Endothelial cell of umbilical vein (primary cell): ENCODE measurements around the gene SPATA2L. TPM values are rescaled to one million over a fixed set of nuclear protein-coding genes. Genes with fewer than 3 reads are reported as not detected.
A peak's percentile ranks its signal among the peaks of the same experiment; 100 is the strongest.

ENCODE experiments used
- BruUV-seq: library from RNA; stranded (reverse); fragments of 400-500 nt; replicated peaks from 2 replicates; lab custom pipeline; 2021; lab: Mats Ljungman, UMichigan
- CTCF ChIA-PET: fragments of 300-600, 350-600 bp; sonication (Branson Sonifier 250); formaldehyde crosslinking; loops from one replicate; lab custom pipeline; 2021; ENCODE audit warnings: antibody characterized with exemption, inconsistent platforms; lab: Charles Lee
- POLR2A ChIA-PET: fragments of 300-600, 350-600 bp; sonication (Branson Sonifier 250); formaldehyde crosslinking; loops from one replicate; lab custom pipeline; 2021; ENCODE audit warnings: antibody characterized with exemption, inconsistent platforms; lab: Charles Lee
- DNase-seq: peaks from one replicate; pipeline ENCODE4 v3.0.0-alpha.2; 2011; ENCODE audit warnings: low read depth, low spot score
- FAIRE-seq: peaks from 2 replicates; lab custom pipeline; 2011; peaks lifted over from hg19 to GRCh38; lab: Jason Lieb, UNC
- H2AFZ ChIP-seq: 2 replicates; pipeline ENCODE4 v1.6.0; 2012; ENCODE audit warnings: low read depth, low read length, control low read depth, inconsistent platforms
- H3K27ac ChIP-seq: 2 replicates; pipeline ENCODE4 v1.5.1; 2011; ENCODE audit warnings: low read depth, mild to moderate bottlenecking, control low read depth, low read length, moderate library complexity; ENCODE audit not compliant: insufficient read depth
- H3K27me3 ChIP-seq, 2 experiments: 2 replicates each; pipeline versions ENCODE4 v1.6.0 to v1.6.1; 2011; ENCODE audit warnings: low read length in 2 of 2, mixed read lengths in 1 of 2; ENCODE audit not compliant: control insufficient read depth in 2 of 2, insufficient read depth in 2 of 2
- H3K36me3 ChIP-seq, 2 experiments: 2 replicates in 1 of 2; 3 replicates in 1 of 2; pipeline ENCODE4 v1.5.1; 2011; ENCODE audit warnings: low read length in 2 of 2, mild to moderate bottlenecking in 1 of 2, moderate library complexity in 1 of 2; ENCODE audit not compliant: control insufficient read depth in 2 of 2, insufficient read depth in 2 of 2; ENCODE audit errors: extremely low read depth in 1 of 2
- H3K4me1 ChIP-seq: 3 replicates; pipeline ENCODE4 v1.5.1; 2011; ENCODE audit warnings: mild to moderate bottlenecking, low read length; ENCODE audit not compliant: control insufficient read depth, insufficient read depth; ENCODE audit errors: extremely low read depth
- H3K4me2 ChIP-seq: 2 replicates; pipeline ENCODE4 v1.6.1; 2011; ENCODE audit warnings: low read length, control low read depth, mixed read lengths; ENCODE audit not compliant: insufficient read depth
- H3K4me3 ChIP-seq, 3 experiments: fragments of 200-600 bp in 1 of 3; sonication (generic), shearing (Covaris generic) in 1 of 3; replicated peaks in 1 of 3; 2 replicates each; pipeline ENCODE4 v1.5.1; 2011 to 2016; ENCODE audit warnings: control low read depth in 3 of 3, low read length in 3 of 3, mild to moderate bottlenecking in 2 of 3, inconsistent platforms in 1 of 3, low read depth in 1 of 3, moderate library complexity in 1 of 3; ENCODE audit not compliant: insufficient read depth in 1 of 3
- H3K79me2 ChIP-seq: 2 replicates; pipeline ENCODE4 v1.6.0; 2012; ENCODE audit warnings: low read length, inconsistent platforms; ENCODE audit not compliant: control insufficient read depth, insufficient read depth
- H3K9ac ChIP-seq: replicated peaks from 2 replicates; pipeline ENCODE3; 2011; ENCODE audit warnings: low read length, control low read depth; ENCODE audit not compliant: insufficient read depth; ENCODE audit errors: extremely low read depth
- H3K9me1 ChIP-seq: replicated peaks from 3 replicates; pipeline ENCODE4 v1.6.0; 2011; ENCODE audit warnings: mild to moderate bottlenecking, low read length; ENCODE audit not compliant: control insufficient read depth, insufficient read depth; ENCODE audit errors: extremely low read depth
- H3K9me3 ChIP-seq: replicated peaks from 2 replicates; pipeline ENCODE4 v1.5.1; 2012; ENCODE audit warnings: low read length, inconsistent platforms; ENCODE audit not compliant: control insufficient read depth, insufficient read depth
- H4K20me1 ChIP-seq: replicated peaks from 2 replicates; pipeline ENCODE3; 2011; ENCODE audit warnings: mild to moderate bottlenecking, low read length; ENCODE audit not compliant: control insufficient read depth, insufficient read depth; ENCODE audit errors: extremely low read depth
- EZH2 ChIP-seq: IDR thresholded peaks from 2 replicates; pipeline ENCODE4 v1.6.1; 2012; ENCODE audit warnings: borderline replicate concordance, low read depth, mild to moderate bottlenecking, moderate library complexity, low read length, inconsistent platforms; ENCODE audit not compliant: severe bottlenecking
- GATA2 ChIP-seq: IDR thresholded peaks from 2 replicates; pipeline ENCODE4 v1.7.0; 2011; ENCODE audit warnings: low read depth, mild to moderate bottlenecking, moderate library complexity, mixed read lengths, low read length; ENCODE audit not compliant: insufficient read length, insufficient read depth
- MYC ChIP-seq: IDR thresholded peaks from one replicate; pipeline ENCODE4 v1.6.1; 2011; ENCODE audit warnings: mild to moderate bottlenecking, low read depth, low read length
- POLR2A ChIP-seq: IDR thresholded peaks from 2 replicates; pipeline ENCODE4 v1.6.1; 2012; ENCODE audit warnings: low read depth, mild to moderate bottlenecking, control low read depth, low read length
- POLR2AphosphoS5 ChIP-seq: IDR thresholded peaks from 2 replicates; pipeline ENCODE4 v1.6.1; 2012; ENCODE audit warnings: low read depth, mild to moderate bottlenecking, control low read depth, low read length, moderate library complexity; ENCODE audit not compliant: insufficient read depth
- dilution Hi-C: fragments of 300-500 bp; cut with MboI; formaldehyde crosslinking; loops from one replicate; pipeline ENCODE4 v1.15.0; 2019; ENCODE audit warnings: low sequenced_read_pairs; ENCODE audit not compliant: extremely low pct_ligation_motif_present
- intact Hi-C: fragments of 100-400 bp; cut with micrococcal nuclease; formaldehyde crosslinking; loops from one replicate; pipeline ENCODE4 v1.10.0; 2022
- polyA plus RNA-seq, 4 experiments: library from polyadenylated mRNA; depleted of rRNA in 3 of 4; stranded (reverse) in 3 of 4; unstranded in 1 of 4; fragments of >200 nt; gene quantifications; 2 replicates each; pipeline versions ENCODE4 v1.2.1 to v1.2.3, GENCODE V29; 2011 to 2012; ENCODE audit warnings: missing spikeins in 1 of 4
- total RNA-seq: library from RNA; stranded (reverse); gene quantifications from 2 replicates; pipeline ENCODE4 v1.2.3, GENCODE V29; 2021
- TF ChIP-seq, protein P1 (sequence below), 2 donors: IDR thresholded peaks; 1 replicate in 1 of 2; 2 replicates in 1 of 2; pipeline ENCODE4 v1.5.1; 2011; ENCODE audit warnings: low read length in 2 of 2, mild to moderate bottlenecking in 2 of 2, moderate library complexity in 2 of 2, control low read depth in 1 of 2, inconsistent platforms in 1 of 2, low read depth in 1 of 2; ENCODE audit not compliant: insufficient read depth in 1 of 2; ENCODE audit errors: extremely low read depth in 1 of 2
- TF ChIP-seq, protein P2 (sequence below): IDR thresholded peaks from 2 replicates; pipeline ENCODE4 v1.6.1; 2011; ENCODE audit not compliant: insufficient read depth, insufficient read length

SPATA2L gene
- total and polyA plus RNA-seq, 2 donors (not counting 3 experiments of a cell fraction or from before 2014, with no cell fraction given), result 7.3 to 7.4 TPM

DNA sequence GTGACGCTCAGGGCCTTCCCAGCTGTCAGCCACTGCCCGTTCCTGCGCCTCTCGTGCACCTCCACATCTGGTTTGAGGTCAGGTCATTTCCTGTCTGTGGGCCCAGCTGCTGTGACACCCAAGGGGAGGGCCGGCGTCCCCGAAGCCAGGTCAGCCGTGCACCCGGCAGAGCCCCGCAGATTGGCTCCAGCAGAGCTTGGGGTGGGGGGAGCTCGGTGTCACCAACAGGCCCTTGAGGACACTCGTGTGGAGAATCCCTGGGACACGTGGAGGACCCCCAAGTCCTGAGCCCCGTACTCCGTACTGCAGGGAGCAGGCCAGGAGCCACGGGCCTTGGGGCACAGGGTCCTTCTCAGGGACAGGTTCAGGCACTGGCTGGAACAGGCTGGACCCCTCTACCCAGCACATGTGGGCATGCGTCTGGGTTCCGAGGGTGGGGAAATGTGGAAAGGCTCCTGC, 4.8 kb downstream of the SPATA2L start:
- no peaks in the 10 kb centered on the region for H4K20me1 ChIP-seq
- no peaks in the 10 kb centered on the region for H3K27me3 ChIP-seq
- no peak overlapping the region for H3K9ac ChIP-seq
- intact Hi-C loops, result no loop called here
- BruUV-seq, result no TSS peak
- H3K27ac ChIP-seq, result no peak overlapping the region
- H3K9me1 ChIP-seq, result no peaks in the 10 kb centered on the region
- POLR2A ChIA-PET, result no interaction called here
- H3K4me1 ChIP-seq, result peaks cover 9% of the 10 kb centered on the region
- dilution Hi-C loops, result no loop called here
- H3K79me2 ChIP-seq, result no peaks in the 10 kb centered on the region
- H3K4me3 ChIP-seq, result no peak overlapping the region
- DNase-seq, result no peak
- no peaks in the 10 kb centered on the region for H3K9me3 ChIP-seq
- H2AFZ ChIP-seq, result no peak overlapping the region
- CTCF ChIA-PET, result interaction anchor here (2.0 kb wide), 1 partner anchor 9 kb away, joined by 5 read pairs; no protein-coding TSS in a partner anchor
- H3K36me3 ChIP-seq, result peaks cover 0 to 29% of the 10 kb centered on the region in 2 experiments
- H3K4me2 ChIP-seq, result no peak overlapping the region
- no peak for FAIRE-seq
- peak; percentile 42 for TF ChIP-seq POLR2AphosphoS5
- TF ChIP-seq MYC, result no peak
- TF ChIP-seq, protein P1, sequence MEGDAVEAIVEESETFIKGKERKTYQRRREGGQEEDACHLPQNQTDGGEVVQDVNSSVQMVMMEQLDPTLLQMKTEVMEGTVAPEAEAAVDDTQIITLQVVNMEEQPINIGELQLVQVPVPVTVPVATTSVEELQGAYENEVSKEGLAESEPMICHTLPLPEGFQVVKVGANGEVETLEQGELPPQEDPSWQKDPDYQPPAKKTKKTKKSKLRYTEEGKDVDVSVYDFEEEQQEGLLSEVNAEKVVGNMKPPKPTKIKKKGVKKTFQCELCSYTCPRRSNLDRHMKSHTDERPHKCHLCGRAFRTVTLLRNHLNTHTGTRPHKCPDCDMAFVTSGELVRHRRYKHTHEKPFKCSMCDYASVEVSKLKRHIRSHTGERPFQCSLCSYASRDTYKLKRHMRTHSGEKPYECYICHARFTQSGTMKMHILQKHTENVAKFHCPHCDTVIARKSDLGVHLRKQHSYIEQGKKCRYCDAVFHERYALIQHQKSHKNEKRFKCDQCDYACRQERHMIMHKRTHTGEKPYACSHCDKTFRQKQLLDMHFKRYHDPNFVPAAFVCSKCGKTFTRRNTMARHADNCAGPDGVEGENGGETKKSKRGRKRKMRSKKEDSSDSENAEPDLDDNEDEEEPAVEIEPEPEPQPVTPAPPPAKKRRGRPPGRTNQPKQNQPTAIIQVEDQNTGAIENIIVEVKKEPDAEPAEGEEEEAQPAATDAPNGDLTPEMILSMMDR (IDR thresholded peaks at IDR 0.05; ENCODE audit: extremely low read depth in 1 of 2, insufficient read depth in 1 of 2, low read depth in 1 of 2, low read length in 2 of 2), result no peak
- TF ChIP-seq, protein P2, sequence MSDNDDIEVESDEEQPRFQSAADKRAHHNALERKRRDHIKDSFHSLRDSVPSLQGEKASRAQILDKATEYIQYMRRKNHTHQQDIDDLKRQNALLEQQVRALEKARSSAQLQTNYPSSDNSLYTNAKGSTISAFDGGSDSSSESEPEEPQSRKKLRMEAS, result no peak
- no peak for TF ChIP-seq POLR2A
- no peak for TF ChIP-seq EZH2
- no peak for TF ChIP-seq GATA2
